WERI-Rb-1 (cell line): ENCODE results near the gene PLD5.
A peak's percentile ranks its signal among the peaks of the same experiment; 100 is the strongest.

Source experiments
- DNase-seq: peaks from one replicate; pipeline ENCODE4 v3.0.0-alpha.2; 2020
- H3K27ac ChIP-seq: fragments of 250-450 bp; sonication (Bioruptor Pico); 2 replicates; pipeline ENCODE4 v1.5.1; 2020; ENCODE audit warnings: mild to moderate bottlenecking, moderate library complexity
- H3K27me3 ChIP-seq: fragments of 250-450 bp; sonication (Bioruptor Pico); 2 replicates; pipeline ENCODE4 v1.5.1; 2021; ENCODE audit warnings: mild to moderate bottlenecking, low read depth, moderate library complexity; ENCODE audit not compliant: insufficient read depth, severe bottlenecking
- H3K36me3 ChIP-seq: fragments of 250-450 bp; sonication (Bioruptor Pico); 2 replicates; pipeline ENCODE4 v1.5.1; 2020; ENCODE audit warnings: mild to moderate bottlenecking, moderate library complexity
- H3K4me3 ChIP-seq: 2 replicates; pipeline ENCODE4 v1.5.1; 2011; ENCODE audit warnings: low read depth, mild to moderate bottlenecking, control low read depth, low read length
- H3K9me3 ChIP-seq: fragments of 250-450 bp; sonication (Bioruptor Pico); 2 replicates; pipeline ENCODE4 v1.5.1; 2021; ENCODE audit warnings: mild to moderate bottlenecking, moderate library complexity; ENCODE audit not compliant: severe bottlenecking
- TF ChIP-seq, protein P1 (sequence below): IDR thresholded peaks from 2 replicates; pipeline ENCODE4 v1.5.1; 2011; ENCODE audit warnings: low read depth, mild to moderate bottlenecking, control low read depth, inconsistent platforms, low read length

PLD5 gene

DNA sequence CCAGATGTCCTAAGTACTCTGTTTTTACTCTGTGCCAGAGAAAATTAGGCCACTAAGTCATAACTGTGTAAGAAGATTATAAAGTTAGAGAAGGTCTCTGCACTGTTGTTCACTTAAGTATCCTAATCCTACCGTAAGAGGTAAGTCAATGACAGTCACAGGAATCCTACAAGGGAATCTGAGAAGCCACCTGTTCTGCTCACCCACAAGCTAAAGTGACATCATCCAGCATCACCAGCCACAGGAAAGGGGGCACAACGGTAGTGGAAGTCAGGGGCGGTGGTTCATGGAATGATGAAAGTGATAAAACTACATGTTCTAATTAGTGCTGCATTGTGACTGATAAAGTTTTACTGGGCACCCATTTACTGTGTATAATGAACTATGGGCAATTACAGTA lies 92.7 kb downstream of the PLD5 start:
- Histone ChIP-seq H3K27me3 (no peaks in the 10 kb centered on the region), H3K9me3 (no peaks in the 10 kb centered on the region), H3K27ac (0 out of 2 replicates have a peak overlapping the region, but pooled peaks have one; percentile 3), H3K36me3 (no peaks in the 10 kb centered on the region), H3K4me3 (no peak overlapping the region)
- TF ChIP-seq, protein P1, sequence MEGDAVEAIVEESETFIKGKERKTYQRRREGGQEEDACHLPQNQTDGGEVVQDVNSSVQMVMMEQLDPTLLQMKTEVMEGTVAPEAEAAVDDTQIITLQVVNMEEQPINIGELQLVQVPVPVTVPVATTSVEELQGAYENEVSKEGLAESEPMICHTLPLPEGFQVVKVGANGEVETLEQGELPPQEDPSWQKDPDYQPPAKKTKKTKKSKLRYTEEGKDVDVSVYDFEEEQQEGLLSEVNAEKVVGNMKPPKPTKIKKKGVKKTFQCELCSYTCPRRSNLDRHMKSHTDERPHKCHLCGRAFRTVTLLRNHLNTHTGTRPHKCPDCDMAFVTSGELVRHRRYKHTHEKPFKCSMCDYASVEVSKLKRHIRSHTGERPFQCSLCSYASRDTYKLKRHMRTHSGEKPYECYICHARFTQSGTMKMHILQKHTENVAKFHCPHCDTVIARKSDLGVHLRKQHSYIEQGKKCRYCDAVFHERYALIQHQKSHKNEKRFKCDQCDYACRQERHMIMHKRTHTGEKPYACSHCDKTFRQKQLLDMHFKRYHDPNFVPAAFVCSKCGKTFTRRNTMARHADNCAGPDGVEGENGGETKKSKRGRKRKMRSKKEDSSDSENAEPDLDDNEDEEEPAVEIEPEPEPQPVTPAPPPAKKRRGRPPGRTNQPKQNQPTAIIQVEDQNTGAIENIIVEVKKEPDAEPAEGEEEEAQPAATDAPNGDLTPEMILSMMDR, result no peak
- DNase-seq, result peak; percentile 62

DNA sequence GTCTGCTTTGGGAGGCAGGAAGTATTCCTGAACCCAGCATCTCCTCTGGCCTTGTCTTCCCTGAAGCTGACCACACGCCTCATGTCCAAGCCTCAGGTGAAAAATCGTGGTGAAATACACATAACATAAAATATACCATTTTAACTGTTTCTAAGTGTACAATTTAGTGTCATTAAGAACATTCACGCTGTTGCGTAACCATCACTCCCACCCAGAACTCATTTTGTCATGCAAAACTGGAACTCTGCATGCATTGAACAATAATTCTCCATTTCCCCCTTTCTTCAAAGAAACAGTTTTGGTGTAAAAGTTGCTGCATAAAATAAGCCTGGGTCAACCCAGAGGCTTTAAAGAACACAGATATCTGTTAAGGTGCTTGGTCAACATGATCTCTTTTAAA lies 93.5 kb downstream of the PLD5 start:
- H3K27me3 ChIP-seq, result no peaks in the 10 kb centered on the region
- no peak overlapping the region for H3K27ac ChIP-seq
- H3K36me3 ChIP-seq, result no peaks in the 10 kb centered on the region
- DNase-seq, result no peak
- no peaks in the 10 kb centered on the region for H3K9me3 ChIP-seq
- TF ChIP-seq, protein P1, result no peak
- no peak overlapping the region for H3K4me3 ChIP-seq

DNA sequence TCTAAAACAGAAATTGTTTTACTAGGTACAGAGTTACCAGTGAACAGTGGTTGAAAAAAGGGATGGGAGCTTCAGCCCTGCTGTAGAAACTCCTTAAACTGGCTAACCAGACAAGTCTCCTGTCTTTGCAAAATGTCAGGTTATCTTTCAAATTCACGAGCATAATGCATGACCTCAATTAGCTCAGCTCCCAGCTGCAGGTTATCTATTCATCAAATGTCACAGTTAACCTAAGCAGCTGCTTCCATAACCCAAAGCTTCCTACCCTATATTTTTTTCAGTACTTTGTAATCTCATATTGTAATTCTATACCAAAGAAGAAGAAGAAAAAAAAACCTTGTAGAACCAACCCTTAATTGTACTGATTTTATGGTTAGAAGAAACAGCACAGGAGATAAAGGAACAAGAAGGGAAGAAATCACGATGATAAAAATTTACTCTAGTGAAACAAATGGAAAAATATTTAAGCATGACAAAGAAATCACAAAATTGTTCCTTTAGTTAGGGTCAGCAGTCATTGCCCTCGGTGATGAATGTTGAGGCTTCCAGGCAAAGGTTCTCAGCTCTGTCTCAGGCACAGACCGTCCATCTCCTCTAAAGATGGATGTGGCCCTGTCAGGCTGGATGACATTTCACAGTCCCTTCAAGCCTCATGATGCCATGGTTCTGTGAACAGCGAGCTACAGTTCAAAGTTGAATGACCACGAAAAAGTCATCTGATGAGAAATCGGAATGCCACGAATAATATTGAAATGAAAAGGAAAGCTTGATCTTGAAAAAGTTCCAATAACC lies 95.9 kb downstream of the PLD5 start:
- no peak overlapping the region for H3K27ac ChIP-seq
- H3K9me3 ChIP-seq, result no peaks in the 10 kb centered on the region
- H3K4me3 ChIP-seq, result no peak overlapping the region
- no peaks in the 10 kb centered on the region for H3K36me3 ChIP-seq
- no peak for DNase-seq
- H3K27me3 ChIP-seq, result no peaks in the 10 kb centered on the region
- TF ChIP-seq, protein P1, result no peak

DNA sequence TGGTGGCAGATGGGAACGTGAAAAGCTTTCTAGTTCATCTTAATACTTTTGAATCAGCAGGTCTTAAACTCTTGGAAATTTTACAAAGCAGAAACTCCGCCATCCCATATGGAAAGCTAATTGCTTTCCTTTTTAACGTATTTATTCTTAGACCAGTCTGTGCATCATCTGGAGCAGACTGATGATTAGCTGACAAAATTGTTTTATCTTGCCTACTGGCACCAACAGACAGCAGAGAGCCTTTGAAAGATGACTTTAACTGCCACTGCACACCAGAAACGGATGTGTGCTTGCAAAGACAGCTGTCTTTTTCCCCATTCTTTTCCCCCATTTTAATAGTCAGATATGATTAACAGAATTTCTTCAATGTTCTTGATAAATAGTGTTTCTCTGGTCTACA lies 97.0 kb downstream of the PLD5 start:
- Histone ChIP-seq H3K27me3 (no peaks in the 10 kb centered on the region), H3K4me3 (no peak overlapping the region), H3K27ac (no peak overlapping the region), H3K9me3 (no peaks in the 10 kb centered on the region), H3K36me3 (no peaks in the 10 kb centered on the region)
- DNase-seq, result no peak
- TF ChIP-seq, protein P1, result no peak

DNA sequence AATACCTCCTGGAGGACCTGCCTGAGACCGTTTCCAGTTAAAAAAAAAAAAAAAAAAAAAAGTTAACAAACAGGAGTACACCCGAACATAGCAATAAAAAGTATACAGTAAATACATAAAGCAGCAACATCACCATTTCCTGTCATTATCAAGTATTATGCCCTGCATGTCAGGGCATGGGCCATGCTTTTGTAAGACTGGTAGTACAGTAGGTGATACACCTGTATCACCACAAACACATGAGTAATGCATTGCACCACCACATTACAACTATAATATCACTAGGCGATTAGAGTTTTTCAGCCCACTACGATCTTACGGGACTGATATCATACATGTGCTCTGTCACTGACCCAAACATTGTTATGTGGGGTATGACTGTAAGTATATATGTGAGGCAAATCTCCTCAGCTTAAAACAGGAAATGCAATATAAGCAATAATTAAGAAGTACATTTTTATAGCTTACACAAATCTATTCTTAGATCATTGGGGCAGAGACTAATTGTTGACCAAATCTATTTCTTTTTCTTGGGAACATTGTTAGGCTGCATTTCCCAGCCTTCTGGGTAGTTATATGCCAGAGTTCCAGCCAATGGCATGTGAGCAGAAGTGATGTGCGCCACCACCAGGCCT lies 98.1 kb downstream of the PLD5 start:
- no peaks in the 10 kb centered on the region for H3K36me3 ChIP-seq
- no peak overlapping the region for H3K4me3 ChIP-seq
- H3K27ac ChIP-seq, result no peak overlapping the region
- TF ChIP-seq, protein P1, result 0 out of 2 replicates have a peak, but pooled peaks have one; percentile 21
- H3K27me3 ChIP-seq, result no peaks in the 10 kb centered on the region
- H3K9me3 ChIP-seq, result no peaks in the 10 kb centered on the region
- no peak for DNase-seq

DNA sequence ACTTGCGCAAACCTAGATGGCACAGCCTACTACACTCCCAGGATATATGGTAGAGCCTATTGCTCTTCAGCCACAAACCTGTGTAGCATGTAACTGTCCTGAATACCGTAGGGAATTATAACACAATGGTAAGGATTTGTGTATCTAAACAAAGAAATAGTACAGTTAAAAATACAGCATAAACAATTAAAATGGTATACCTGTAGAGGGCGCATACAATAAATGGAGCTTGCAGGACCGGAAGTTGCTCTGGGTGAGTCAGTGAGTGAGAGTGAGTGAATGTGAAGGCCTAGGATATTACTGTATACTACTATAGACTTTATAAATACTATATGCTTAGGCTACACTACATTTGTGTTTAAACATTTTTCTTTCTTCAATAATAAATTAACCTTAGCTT lies 99.3 kb downstream of the PLD5 start:
- Histone ChIP-seq H3K4me3 (no peak overlapping the region), H3K27ac (no peak overlapping the region), H3K36me3 (no peaks in the 10 kb centered on the region), H3K27me3 (no peaks in the 10 kb centered on the region), H3K9me3 (no peaks in the 10 kb centered on the region)
- TF ChIP-seq, protein P1, result 0 out of 2 replicates have a peak, but pooled peaks have one; percentile 7
- DNase-seq, result no peak
